Stimulated activated CD4-positive, alpha-beta T cell treated with anti-CD3 and anti-CD28 coated beads, Interleukin-12 subunit alpha, Interleukin-12 subunit beta, amount 100 ng/mL, for 24 hours (primary cell): ENCODE measurements around the gene CDH24.

Experiments used
- DNase-seq, 2 experiments: peaks; one replicate each; pipeline ENCODE4 v3.0.0-alpha.2; 2020; ENCODE audit warnings: low read depth in 2 of 2

CDH24 gene

DNA sequence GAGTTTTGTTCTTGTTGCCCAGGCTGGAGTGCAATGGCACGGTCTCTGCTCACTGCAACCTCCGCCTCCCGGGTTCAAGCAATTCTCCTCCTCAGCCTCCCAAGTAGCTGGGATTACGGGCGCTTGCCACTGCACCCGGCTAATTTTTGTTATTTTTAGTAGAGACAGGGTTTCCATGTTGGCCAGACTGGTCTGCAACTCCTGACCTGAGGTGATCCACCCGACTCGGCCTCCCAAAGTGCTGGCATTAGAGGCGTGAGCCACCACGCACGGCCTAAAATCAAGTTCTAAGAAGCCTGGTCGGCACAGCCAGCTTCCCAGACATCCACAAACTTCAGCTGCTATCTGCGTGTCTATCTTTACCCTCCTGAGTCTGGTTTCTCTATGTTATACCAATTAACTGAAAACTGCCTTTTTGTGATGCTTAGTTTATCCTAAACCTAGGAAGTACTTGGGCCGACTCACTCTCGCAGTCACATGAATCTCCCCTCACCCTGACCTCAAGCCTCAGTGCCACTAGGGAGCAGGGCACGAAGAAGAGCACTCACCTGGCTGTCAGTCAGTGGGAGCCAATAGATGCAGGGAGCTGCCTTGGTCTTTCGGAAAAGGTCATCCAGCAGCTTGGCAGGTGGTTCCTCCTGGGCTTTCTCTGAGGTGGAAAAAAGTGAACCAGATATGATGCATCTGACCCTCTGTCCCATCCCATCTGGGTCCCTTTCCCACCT is 3.4 kb upstream of the CDH24 start:
- no peak for DNase-seq

DNA sequence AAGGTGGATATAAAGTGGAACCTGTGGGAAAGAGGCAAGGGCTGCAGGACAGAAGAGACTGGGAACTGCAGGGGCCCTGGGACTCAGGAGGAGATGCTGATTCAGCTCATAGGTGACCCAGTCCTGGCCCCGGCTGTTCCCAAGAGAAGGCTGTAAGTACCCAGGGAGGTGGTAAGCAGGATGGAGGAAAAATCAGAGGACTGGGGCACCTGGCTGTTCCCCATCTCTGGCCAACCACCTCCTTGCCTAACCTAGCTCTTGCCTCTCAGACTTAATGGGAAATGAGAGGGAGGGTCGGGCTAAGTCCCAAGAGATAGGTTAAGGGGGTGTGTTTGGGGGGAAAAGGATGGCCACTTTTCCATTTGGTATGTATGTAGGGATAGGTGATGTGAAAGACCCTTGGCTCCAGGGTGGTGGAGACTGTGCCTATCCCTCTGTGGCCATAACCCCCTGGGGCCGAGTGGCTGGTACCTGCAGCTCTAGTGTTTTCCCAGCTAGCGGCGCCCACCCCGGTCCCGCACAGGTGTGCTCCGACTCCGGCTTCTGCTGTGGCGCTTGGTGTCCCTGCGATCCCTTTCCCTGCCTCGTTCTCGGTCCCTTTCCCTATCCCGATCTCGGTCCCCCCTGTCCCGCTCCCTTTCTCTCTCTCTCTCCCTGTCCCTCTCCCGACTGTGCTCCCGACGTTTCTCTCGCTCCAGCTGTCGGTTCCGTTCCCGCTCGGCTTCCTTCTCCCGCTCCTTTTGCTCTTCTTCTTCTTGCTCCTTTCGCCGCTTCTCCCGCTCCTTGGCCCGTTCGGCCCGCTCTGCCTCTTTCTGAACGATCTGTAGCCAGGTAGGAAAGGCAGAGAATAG is 1.6 kb upstream of the CDH24 start:
- no peak for DNase-seq

DNA sequence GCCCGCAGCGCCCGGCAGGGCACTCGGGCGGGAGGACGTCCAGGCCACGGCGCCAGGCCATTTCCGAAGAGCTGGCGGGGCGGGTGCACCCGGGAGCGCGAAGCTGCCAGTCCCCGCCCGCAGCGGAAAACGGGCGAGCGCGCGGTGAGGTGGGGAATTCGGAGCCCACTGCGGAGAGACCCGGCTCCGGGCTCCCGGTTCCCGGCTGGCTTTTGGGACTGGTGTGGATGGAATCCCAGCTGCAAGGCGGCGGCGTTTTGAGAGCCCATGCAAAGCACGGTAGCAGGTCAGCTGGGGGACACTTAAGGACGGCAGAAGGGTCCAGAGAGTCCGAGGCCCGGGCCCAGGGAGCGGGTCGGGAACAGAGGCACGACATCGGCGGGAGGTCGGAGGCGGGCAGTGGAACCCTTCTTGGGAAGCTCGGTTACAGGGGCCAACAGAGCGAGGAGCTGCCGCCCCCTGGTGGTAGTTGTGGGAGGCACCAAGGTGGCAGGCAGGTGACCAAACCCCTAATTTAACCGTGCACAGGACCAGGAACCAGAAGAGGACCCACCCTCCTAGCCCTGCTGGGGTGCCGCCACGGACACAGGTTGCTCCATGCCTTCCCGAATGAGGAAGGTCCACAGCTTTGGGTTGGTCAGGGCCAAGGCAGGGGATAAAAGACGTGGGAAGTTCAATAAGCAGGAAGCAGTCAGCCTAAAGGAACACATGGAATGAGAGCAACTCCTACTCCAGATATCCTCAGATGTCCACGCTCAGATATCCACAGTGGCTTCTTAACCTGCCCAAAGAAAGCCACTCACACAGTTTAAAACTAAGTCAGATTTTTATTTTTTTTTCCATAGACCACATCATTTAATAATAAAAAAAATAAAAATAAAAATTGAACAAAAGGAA is 685 bp upstream of the CDH24 start:
- DNase-seq: peak; percentile 65 to 86

DNA sequence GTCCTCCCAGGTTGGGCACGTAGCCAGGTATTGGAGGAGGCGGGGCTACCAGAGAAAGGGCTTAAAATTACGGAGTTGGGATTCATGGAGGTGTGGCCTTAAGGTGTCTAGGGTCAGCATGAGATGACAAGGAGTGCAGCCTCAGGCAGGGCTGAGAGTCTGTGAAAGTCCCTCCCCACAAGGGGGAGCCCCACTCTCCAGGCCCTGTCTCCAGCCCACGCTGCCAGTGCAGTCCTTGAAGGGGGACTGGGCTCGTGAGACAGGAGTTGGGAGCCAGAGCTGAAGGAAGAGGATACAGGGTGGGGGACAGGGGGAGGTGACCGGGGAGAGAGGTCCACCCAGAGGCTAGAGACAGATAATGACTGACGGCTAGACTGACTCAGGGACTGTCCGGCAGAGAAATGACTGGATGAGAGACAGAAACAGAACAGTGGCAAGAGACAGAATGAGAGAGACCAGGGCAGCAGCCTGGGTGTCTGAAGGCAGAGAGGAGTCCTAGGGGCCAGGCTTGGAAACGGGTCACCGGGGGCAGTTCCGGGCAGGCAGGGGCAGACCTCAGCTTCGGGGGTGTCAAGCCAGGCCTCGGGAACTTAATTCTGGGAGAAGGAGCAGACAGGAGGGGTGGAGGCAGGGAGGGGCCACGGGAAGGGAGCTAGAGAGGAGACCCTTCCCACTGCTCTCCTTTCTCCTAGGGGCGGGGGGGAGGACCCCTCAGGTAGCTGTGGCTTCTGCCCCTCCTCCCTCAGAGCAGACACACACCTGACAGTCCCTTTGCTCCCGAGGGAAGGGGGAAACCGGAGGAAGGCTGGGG is 970 bp downstream of the CDH24 start:
- DNase-seq: peak in 1 of 2 experiments; percentile 64

DNA sequence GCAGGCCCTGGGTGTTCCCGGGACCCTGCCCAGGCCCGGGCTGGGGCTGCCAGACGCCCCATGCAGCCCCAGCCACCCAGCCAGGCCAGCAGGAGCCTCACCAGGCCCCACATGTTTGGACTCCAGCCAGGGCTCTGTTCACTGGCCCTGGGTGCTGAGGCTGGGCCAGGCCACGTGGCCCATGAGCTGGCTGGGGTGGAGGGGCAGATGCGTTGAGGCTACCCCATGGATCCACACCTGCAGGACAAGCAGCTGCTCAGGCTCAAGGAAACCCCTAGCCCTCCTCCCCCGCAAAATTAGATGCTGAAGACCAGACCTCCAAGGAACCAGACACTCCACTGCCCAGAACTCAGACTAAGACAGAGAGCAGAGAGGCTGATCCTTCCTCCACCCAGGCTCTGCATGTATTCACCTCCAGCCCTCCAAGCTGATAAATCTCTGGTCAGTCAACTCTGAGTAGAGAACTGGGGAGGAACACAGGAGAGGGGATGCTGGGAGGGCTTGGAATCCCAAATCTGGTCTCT is 1.6 kb downstream of the CDH24 start:
- no peak for DNase-seq

DNA sequence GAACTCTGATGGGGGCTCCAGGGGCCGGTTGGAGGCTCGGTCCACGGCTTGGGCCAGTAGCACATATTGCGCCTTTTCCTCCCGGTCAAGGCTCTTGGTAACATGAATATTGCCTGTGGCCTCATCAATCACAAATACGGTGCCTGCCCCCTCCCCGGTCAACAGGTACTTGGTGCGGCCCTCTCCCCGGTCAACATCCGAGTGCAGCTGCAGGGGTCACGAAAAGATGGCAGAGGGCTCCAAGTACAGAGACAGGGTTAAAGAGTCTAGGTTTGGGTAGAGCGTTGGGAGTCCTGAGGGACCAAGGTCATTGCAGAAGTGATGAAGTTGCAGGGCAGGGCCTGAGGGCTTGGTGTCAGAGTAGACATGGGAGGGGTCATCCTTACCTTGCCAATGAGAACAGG is 2.2 kb downstream of the CDH24 start:
- DNase-seq: no peak

DNA sequence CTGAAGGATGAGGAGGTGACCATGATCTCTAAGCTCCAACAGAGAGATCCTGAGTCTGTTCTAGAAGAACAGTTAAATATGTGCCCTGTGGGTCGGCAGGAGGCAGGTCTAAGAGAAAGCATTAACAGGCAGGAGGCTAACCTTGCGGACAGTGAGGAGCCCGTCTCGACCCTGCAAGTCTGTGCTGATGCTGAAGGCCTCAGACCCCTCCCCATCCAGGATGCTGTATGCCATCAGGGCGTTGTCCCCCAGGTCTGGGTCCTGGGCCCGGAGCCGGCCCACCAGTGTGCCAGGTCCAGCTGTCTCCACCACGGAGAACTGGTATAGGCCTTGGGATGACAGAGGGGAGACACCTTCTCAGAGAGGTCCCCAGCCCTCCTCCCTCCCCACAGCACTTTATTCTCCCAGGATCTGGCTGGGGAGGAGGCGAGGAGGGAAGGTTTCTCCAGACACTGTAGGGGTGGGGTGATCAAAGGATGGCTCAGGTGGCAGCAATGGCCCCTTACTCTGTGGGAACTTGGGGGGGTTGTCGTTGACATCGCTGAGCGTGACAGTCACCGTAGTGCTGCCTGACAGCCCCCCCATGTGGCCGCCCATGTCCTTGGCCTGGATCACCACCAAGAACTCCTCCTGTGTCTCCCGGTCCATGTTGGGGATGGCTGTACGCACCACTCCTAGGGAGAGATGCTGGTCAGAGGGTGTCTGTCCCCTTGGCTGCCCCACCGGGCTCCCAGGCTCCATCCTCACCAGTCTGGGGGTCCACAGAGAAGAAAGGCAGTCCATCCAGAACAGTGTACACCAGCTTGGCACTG is 3.1 kb downstream of the CDH24 start:
- no peak for DNase-seq

DNA sequence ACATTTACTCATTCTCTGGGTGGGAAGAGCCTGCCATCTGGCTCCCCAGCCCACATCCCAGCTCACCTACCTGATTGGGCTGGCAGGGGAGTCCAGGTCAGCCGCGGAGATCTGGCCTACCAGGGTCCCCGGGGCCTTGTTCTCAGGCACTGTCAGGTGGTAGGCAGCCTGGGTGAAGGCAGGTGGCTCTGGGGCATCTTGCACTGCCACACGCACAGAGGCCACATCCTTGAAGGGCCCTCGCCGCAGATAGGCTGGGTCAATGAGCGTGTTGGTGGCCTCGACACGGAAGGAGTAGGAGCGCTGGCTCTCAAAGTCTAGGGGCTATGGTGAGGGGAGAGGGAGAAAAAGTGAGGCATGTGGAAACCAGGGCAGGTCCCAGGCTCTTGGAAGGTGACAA is 3.9 kb downstream of the CDH24 start:
- DNase-seq: no peak

DNA sequence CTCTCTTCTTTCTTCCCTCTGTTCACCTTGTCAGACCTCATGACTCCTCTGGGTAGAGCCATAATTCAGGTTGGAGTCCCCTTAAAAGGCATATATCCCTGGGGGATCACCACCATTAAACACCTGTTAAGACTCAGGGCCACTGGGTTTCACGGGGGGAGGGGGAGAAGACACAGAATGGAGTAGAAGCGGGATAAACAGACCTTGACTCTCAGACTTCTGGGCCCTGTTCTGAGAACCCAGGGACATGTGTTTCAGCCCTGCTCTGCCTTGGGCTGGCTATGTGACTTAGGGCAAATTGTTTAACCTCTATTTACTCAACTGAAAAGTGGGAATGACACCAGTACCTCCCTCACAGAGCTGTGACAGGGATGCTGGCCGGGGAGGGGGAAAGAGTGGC is 4.6 kb downstream of the CDH24 start:
- no peak for DNase-seq

DNA sequence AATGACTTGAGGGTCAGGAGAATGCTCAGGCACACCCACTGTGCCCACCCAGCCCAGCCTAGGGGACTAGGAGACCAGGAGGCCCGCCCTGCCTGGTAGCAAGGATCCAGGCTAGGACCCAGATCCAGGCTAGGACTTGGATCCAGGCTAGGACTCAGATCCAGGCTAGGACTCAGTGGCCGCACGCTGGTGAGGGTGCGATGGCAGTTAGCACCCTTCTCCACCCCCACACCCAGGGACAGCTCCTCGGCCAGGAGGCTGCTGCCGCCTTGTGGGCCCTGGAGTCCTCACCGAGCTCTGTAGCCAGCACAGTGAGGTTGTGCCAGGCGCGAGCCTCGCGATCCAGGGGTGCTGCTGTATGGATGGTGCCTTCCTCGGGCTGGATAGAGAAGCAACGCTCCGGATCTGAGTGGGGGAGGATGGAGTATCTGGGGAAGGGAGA is 5.1 kb downstream of the CDH24 start:
- no peak for DNase-seq

DNA sequence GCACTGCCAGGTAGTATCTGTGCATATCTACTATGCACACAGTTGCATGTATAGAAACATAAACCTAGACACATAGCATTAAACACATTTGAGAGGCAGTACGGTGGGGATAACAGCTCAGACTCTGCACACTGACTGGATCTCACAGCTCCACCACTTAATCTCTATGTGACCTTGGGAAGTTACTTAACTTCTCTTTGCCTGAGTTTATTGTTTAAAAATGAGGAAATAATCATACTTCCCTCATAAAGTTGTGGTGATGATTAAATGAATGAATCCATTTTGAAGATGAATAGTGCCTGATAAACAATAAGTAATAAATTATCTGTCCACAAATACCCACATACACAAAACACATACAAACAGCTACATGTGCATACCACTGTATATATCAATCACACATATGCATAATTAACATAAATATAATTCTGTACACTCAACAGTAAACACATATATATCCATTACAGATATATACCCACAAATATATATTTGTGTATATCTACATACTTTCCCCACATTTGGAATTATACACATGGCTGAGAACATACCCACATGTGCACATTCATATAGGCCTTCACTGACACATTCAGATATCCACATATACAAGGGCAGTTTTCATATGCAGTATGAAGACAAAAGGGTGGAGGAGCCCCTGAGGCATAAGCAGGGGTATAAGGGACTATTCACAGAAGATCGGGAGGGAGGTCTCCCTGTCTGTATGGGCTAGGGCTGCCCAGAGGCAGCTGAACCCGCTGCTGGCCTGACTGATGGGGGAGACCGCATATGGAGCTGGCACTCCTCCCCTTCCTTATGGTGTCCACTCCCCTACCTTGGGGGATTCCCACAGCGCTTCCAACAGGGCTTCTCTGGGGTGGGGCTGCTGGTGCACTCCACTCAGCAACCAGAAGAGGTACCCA is 5.9 kb downstream of the CDH24 start:
- DNase-seq: no peak

DNA sequence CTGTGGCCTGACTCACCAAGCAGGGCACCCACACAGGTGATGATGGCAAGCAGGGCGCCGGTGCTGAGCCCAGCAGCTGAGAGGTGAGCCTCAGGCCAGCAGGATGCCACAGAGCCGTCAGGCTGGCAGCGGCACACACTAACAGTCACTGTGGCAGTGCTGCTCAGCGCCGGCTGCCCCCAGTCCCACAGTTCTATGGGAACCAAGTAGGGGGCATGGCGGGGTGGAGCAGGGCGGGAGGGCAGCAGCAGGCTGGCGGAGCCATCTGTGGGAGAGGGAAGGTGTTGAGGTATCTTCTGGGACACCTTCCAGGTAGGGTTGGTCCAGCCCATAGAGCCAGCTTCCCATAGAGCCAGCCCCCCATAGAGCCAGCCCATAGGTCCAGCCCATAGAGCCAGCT is 8.3 kb downstream of the CDH24 start:
- DNase-seq: no peak

DNA sequence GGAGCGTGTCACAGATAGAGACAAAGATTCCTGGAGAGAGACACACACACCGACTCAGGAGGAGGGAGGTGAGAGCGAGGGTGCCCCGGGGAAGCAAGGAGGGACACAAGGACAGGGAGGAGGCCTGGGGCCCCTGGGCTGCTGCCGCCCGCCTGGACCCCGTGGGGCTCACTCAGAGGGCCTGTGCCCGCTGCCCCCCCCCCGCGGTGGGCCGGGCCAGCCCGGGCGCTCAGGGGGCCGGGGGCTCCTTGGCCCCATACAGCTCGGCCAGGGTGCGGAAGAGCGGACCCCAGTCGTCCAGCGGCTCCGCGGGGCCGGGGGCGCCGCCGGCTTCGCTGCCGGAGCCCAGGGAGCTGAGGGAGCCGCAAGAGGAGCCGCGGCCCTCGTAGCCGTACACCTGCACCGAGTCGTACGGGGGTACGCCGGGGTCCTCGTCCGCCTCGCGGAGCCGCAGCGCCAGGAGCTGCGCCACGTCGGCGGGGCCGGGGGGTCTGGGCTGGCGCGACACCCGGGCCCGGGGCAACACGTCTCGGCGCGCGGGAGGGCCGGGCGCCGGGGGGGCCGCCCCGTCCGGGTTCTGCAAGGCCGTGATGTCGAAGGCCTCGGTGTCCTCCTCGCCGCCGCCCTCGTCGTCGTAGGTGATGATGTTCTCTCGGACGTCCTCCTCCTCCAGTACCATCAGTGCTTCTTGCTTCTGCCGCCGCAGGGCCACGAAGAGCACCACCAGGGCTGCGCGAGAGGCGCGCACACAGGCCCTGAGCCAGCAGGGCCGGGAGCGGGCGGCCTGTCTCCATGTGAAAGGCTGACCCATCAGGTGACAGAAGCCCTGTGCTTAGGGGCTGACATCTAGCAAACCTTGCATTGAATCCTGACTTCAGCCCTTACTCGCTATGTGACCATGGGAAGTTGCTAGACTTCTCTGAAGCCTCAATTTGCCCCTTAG is 9.3 kb downstream of the CDH24 start:
- no peak for DNase-seq

DNA sequence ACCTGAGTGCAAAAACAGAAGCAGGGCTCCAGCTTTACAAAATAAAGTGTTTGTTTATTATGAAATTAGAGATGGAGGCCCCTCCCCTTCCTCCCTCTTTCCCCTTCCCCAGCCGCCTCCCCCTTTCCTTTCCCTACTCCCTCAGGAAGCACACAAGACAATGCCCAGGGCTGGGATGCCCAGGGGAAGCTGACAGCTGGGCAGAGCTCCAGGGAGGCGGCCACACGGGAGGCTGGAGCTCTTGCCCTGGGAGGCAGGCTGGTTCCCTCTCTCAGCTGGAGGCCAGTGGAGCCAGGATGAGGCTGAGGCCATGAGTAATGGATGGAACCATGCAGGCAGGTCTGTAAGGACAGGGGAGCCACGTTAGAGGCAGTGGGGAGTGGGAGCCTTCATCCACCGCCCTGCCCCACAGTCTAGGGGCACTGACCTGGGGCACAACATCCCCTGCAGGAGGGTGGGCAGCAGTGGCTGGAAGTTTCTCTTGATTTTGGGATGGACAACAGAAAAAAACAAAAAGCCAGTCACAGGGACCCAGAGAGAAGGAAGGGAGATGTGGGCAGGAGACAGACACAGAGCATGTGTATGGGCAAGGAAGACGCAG is 10.2 kb downstream of the CDH24 start:
- no peak for DNase-seq

DNA sequence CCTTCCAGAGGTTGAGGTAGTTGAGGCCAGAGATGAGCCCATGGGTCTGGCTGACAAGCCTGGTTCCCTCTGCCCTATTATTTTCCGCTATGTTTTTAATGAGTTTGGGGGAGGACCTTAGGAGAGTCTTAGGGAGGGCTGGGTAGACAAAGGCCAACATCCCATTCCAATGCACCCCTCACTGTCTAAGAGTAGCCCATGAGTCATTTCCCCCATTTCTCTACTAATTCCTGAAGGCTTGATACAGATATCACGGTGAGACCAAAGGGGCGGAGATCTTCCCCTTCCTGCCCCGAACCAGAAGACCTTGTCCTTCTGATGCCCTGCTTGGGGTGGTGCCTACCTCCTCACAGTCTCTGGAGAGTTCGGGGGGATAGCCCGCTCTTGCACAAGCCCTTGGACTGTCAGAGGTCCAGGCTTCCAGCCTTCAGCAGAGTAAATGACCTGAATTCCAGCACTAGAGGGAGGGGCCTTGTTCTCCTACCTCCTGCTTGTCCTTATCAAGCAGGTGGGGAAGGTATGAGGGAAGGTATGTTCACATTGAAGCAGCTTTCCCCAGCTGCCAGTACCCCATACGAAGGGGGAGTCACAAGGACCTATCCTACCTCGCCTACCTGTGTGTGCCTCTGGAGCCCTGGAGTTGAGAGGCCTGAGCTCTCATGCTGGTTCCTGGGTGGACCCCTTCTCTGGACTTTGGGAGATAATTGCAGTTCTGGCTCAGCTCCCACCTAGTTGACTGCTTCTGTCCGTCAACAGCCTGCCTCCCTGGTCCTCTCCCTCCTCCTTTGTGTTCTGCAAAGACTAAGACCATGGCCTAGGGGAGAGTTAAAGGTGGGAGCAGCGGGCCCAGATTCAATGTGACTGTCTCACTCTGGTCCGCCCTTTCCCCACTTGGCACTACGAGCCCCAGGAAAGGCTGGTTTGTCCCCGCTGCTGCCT is 11.6 kb downstream of the CDH24 start:
- no peak for DNase-seq

DNA sequence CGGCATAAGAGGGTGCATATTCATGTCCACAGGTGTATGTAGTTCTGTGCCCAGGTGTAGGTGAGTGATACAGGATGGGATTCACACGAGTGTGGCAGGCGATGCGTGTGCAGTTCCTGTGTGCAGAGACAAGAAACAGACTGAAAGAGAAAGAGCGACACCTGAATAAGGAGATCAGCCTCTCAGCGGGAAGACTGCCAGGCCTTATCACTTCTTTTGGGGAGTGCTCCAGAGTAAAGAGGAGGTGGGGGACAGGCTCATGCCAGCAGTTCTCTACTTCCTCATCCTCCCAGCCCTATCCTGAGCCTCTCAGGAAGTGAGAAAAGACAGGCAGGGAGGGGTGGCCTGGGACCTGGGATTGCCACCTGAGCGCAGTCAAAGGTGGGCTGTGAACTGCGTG is 12.5 kb downstream of the CDH24 start:
- no peak for DNase-seq
